ENCODE results near the gene TBKBP1.
"Not testable (repeated sequence)": the region's sequence is repeated elsewhere in the genome, so short reads cannot be mapped to it uniquely, and the experiment has no call there.

TBKBP1 gene

DNA sequence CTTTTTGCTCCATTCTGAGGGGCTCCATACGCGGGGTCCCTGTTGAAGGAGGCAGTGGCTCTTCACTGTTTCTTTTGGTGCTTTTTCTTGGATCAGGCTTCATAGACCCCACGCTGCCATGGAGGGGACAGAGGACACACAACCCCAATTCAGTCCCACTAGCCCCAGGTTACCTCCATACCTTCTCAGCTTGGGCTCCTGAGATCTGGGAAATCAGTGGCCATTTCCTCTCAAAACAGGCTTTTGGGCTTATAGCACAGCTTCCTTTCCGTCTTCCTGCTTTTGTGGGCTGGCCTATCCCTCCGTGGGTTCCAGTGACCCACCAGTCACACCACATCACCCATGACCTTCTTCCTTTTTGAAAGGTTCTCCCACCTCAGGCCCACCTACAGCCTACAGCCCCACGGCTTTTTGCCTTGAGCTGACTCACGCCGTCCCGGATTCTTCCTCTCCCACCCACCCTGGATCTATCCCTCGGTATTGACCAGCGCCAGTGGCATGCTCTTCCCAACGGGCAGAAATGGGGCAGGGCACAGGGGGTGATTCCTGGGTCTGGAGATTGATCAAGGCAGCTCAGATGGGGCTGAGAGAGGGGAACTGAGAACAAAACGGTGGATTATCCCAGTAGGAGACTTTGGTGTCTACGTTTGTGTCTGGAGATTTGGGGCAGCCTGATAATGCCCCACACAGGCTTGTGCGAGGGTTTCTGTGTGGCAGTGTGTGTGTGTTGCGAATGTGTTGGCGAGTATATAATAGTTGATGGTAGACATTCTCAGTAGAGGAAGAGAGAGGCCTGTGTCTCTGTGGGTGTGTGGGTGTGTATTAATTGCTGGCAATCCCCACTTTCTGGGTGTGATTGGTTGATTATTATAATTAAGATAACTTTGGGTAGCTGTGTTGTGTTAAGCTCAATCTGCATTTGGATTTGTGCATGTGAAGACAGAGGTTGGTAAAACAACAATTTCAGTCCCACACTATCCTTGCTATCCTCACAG, 42.8 kb downstream of the TBKBP1 start:
- peak overlapping the region; percentile 100 for H3K4me3 Mint-ChIP-seq
- peaks cover 54% of the 10 kb centered on the region for H3K4me1 Mint-ChIP-seq (ENCODE audit: low read depth)
- H3K27ac Mint-ChIP-seq = peak overlapping the region; percentile 30
- H3K9me3 Mint-ChIP-seq (ENCODE audit: low read depth) = no peaks in the 10 kb centered on the region
- H3K27me3 Mint-ChIP-seq = no peaks in the 10 kb centered on the region
- H3K36me3 Mint-ChIP-seq = peaks cover 5% of the 10 kb centered on the region

DNA sequence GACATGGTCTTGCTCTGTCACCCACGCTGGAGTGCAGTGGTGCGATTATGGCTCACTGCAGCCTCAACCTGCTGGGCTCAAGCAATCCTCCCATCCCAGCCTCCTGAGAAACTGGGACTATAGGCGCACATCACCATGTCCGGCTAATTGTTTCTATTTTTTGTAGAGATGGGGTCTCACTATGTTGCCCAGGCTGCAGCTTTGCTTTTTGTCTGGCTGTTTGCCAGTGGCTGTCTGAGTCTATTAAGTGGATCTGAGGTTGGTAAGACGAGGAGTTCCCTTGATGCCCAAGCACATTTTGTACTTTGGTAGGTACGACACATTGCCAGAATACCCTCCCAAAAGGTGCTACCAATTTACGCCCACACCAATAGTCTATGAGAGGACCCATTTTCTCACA, 44.2 kb downstream of the TBKBP1 start:
- H3K27me3 Mint-ChIP-seq = no peaks in the 10 kb centered on the region
- peaks cover 5% of the 10 kb centered on the region for H3K36me3 Mint-ChIP-seq
- no peaks in the 10 kb centered on the region for H3K9me3 Mint-ChIP-seq (ENCODE audit: low read depth)
- peak overlapping the region; percentile 32 for H3K4me3 Mint-ChIP-seq
- H3K27ac Mint-ChIP-seq = no peak overlapping the region
- H3K4me1 Mint-ChIP-seq (ENCODE audit: low read depth) = peaks cover 46% of the 10 kb centered on the region

DNA sequence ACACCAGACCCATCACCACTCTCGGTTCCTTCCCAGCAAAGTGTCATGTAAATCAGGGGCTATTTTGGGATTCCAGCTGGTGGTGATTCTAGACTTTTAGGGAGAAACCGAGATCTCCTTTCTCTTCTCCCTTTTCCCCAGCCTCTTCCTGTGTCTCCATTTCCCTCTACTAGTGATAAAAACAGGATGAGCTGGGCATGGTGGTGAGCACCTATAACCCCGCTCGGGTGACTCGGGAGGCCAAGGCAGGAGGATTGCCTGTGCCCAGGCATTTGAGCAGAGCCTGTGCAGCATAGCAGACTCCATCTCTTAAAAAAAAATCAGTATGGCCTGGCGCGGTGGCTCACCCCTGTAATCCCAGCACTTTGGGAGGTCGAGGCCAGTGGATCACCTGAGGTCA, 45.2 kb downstream of the TBKBP1 start:
- H3K36me3 Mint-ChIP-seq = peaks cover 5% of the 10 kb centered on the region

DNA sequence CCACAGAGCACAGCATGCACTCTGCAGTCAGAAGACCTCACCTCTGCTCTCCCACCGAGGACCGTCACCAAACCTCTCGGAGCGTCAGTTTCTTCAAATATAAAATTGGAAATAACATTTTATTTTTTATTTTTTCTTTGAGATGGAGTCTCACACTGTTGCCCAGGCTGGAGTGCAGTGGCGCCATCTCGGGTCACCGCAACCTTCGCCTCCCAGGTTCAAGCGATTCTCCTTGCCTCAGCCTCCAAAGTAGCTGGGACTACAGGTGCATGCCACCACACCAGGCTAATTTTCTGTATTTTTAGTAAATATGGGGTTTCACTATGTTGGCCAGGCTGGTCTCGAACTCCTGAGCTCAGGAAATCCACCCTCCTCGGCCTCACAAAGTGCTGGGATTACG, 46.0 kb downstream of the TBKBP1 start:
- not testable (repeated sequence) for H3K27ac Mint-ChIP-seq; H3K4me3 Mint-ChIP-seq; H3K36me3 Mint-ChIP-seq; H3K9me3 Mint-ChIP-seq (ENCODE audit: low read depth); H3K27me3 Mint-ChIP-seq
- H3K4me1 Mint-ChIP-seq (ENCODE audit: low read depth) = peaks cover 44% of the 10 kb centered on the region

More for the DNA sequence above, 45.2 kb downstream of the TBKBP1 start:
- Mint-ChIP-seq H3K27ac (no peak overlapping the region), H3K4me3 (peak overlapping the region; percentile 32), H3K9me3 (ENCODE audit: low read depth) (no peaks in the 10 kb centered on the region), H3K4me1 (ENCODE audit: low read depth) (peaks cover 44% of the 10 kb centered on the region), H3K27me3 (no peaks in the 10 kb centered on the region)

DNA sequence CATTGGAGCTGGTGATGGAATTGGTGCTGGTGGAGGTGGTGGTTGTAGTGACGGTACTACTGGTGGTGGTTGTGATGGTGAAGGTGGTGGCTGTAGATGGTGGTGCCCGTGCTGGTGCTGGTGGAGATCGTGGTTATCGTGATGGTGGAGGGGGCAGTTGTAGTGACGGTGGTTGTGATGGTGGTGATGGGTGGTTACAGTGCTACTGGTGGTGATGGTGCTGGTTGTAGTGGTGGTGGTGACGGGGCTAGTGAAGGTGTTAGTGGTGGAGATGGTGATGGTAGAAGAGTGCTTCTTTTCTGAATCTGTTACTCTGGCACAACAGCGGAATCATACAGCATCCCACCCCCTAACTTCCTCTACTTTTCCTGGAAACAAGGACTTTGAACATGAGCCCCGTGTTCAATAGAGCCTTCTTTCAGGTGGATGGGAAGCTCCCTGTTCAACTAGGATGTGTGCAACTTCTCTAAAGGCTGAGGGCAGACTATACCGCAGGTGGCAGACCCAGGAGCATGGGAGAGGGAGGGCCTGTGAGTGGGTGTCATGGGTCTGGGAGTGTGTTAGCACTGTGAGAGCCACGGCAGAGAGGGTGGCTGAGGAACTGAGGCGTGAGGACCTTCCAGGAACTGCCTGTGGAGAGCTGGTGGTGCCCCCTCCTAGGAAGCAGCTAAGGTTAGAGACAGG, 47.3 kb downstream of the TBKBP1 start:
- Mint-ChIP-seq H3K27me3 (no peaks in the 10 kb centered on the region), H3K4me3 (peak overlapping the region; percentile 64), H3K36me3 (peaks cover 9% of the 10 kb centered on the region), H3K4me1 (ENCODE audit: low read depth) (peaks cover 37% of the 10 kb centered on the region), H3K27ac (peak overlapping the region; percentile 64), H3K9me3 (ENCODE audit: low read depth) (no peaks in the 10 kb centered on the region)

DNA sequence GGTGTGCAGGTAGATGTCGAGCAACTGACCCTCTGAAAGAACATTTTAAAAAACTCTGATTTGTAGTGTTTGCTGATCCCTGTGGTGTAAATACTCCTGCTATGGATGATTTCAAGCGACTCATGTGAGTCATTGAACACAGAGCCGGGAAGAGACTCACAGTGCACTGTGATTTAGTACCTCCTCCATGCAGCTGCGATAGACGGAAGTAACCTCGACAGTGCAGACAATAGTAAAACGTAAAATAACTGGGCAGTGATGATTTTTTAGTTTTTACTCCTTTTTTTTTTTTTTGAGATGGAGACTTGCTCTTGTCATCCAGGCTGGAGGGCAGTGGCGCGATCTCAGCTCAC, 47.8 kb downstream of the TBKBP1 start:
- no peaks in the 10 kb centered on the region for H3K27me3 Mint-ChIP-seq
- H3K27ac Mint-ChIP-seq = no peak overlapping the region
- H3K4me3 Mint-ChIP-seq = peak overlapping the region; percentile 64
- H3K36me3 Mint-ChIP-seq = peaks cover 9% of the 10 kb centered on the region
- no peaks in the 10 kb centered on the region for H3K9me3 Mint-ChIP-seq (ENCODE audit: low read depth)
- H3K4me1 Mint-ChIP-seq (ENCODE audit: low read depth) = peaks cover 31% of the 10 kb centered on the region

DNA sequence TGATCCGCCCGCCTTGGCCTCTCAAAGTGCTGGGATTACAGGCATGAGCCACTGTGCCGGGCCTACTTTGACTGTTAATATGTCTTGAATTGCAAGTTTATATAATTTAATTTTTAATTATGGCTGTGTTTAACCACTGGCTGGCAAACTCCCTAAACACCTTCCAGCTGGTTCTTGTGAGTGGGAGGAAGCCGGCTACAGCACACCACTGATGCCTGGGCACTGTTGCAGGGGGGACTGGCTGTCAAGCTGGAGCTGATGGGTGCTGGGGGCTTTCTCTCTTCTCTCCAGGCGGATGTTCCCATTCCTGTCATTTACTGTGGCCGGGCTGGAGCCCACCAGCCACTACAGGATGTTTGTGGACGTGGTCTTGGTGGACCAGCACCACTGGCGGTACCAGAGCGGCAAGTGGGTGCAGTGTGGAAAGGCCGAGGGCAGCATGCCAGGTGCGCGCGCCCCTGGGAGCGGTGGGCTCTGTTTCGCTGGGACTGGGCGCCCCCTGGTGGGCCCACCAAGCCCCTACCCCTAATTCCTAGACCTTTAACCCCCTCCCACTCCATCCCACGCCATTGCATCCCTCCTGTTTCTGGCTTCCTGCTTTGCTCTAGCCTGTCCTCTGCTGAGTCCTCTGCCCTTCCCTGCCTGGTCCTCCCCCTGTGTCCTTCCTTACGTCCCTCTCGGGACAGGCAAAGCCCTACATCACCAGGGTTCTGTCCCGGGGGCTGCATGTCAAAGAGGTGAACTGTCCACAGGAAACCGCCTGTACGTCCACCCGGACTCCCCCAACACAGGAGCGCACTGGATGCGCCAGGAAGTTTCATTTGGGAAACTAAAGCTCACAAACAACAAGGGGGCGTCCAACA, 48.6 kb downstream of the TBKBP1 start:
- H3K4me1 Mint-ChIP-seq (ENCODE audit: low read depth) = peaks cover 24% of the 10 kb centered on the region
- H3K9me3 Mint-ChIP-seq (ENCODE audit: low read depth) = no peaks in the 10 kb centered on the region
- H3K27me3 Mint-ChIP-seq = no peaks in the 10 kb centered on the region
- no peak overlapping the region for H3K27ac Mint-ChIP-seq
- H3K36me3 Mint-ChIP-seq = peaks cover 9% of the 10 kb centered on the region
- H3K4me3 Mint-ChIP-seq = peak overlapping the region; percentile 49

DNA sequence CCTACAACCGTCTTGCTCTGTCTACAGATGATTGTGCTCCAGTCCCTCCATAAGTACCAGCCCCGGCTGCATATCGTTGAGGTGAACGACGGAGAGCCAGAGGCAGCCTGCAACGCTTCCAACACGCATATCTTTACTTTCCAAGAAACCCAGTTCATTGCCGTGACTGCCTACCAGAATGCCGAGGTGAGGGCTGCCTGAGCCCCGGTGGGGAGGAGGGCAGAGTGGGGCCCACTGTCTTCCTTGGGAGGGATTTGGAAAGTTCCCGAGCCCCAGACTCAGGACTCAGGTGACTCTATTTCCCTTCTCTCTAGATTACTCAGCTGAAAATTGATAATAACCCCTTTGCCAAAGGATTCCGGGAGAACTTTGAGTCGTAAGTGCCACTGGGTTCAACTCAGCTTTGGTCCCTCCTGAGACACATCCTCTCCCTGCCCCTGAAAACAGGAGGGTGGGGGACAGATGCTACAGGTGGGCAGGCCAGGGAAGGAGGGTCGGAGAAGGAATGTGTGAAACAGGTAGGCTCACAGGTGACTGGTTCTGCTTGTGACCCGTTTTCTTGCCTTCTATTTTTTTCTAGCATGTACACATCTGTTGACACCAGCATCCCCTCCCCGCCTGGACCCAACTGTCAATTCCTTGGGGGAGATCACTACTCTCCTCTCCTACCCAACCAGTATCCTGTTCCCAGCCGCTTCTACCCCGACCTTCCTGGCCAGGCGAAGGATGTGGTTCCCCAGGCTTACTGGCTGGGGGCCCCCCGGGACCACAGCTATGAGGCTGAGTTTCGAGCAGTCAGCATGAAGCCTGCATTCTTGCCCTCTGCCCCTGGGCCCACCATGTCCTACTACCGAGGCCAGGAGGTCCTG, 50.4 kb downstream of the TBKBP1 start:
- Mint-ChIP-seq H3K27me3 (no peaks in the 10 kb centered on the region), H3K9me3 (ENCODE audit: low read depth) (no peaks in the 10 kb centered on the region), H3K36me3 (peaks cover 12% of the 10 kb centered on the region), H3K4me3 (no peak overlapping the region), H3K4me1 (ENCODE audit: low read depth) (peaks cover 18% of the 10 kb centered on the region), H3K27ac (no peak overlapping the region)

DNA sequence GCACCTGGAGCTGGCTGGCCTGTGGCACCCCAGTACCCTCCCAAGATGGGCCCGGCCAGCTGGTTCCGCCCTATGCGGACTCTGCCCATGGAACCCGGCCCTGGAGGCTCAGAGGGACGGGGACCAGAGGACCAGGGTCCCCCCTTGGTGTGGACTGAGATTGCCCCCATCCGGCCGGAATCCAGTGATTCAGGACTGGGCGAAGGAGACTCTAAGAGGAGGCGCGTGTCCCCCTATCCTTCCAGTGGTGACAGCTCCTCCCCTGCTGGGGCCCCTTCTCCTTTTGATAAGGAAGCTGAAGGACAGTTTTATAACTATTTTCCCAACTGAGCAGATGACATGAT, 51.0 kb downstream of the TBKBP1 start:
- Mint-ChIP-seq H3K36me3 (peaks cover 12% of the 10 kb centered on the region), H3K27ac (no peak overlapping the region), H3K4me1 (ENCODE audit: low read depth) (peaks cover 18% of the 10 kb centered on the region), H3K9me3 (ENCODE audit: low read depth) (no peaks in the 10 kb centered on the region), H3K27me3 (no peaks in the 10 kb centered on the region), H3K4me3 (no peak overlapping the region)

DNA sequence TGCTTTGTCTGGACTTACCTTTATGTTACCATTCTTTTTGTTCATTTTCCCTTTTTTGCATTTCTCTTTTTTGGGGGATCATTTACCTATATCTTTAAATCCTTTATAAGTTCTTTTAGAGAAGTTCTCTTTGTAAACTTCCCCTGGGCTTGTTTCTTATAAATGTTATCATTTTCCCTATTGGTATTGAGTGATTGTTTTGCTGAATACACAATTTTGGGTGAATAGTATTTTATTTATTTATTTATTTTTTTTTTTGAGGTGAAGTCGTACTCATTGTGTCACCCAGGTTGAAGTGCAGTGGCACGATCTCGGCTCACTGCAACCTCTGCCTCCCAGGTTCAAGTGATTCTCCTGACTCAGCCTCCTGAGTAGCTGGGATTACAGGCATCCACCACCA, 57.5 kb downstream of the TBKBP1 start:
- H3K9me3 Mint-ChIP-seq (ENCODE audit: low read depth) = no peaks in the 10 kb centered on the region
- peaks cover 6% of the 10 kb centered on the region for H3K36me3 Mint-ChIP-seq
- H3K27ac Mint-ChIP-seq = no peak overlapping the region
- H3K27me3 Mint-ChIP-seq = peaks cover 2% of the 10 kb centered on the region
- H3K4me3 Mint-ChIP-seq = no peak overlapping the region
- H3K4me1 Mint-ChIP-seq (ENCODE audit: low read depth) = no peaks in the 10 kb centered on the region

DNA sequence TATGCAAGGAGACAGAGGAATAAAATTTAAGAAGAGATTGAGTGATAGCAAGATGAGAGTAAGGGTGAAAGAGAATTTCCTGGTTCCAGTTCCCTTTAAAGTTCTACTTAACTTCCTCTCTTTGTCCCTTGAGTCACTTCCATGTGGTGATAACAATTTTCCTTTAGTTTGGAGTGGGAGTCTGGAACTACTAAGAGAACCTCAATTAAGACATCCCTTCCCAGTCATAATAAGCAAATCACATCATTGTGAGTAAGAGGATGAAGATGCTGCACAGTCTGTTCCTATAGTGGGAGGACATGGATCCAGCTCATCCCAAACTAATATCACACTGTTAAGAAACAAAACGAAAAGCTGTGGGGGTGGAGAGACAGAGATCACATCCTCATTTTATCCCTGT, 63.4 kb downstream of the TBKBP1 start:
- peaks cover 6% of the 10 kb centered on the region for H3K27me3 Mint-ChIP-seq
- peaks cover 5% of the 10 kb centered on the region for H3K36me3 Mint-ChIP-seq
- H3K4me3 Mint-ChIP-seq = no peak overlapping the region
- H3K9me3 Mint-ChIP-seq (ENCODE audit: low read depth) = peaks cover 12% of the 10 kb centered on the region
- H3K4me1 Mint-ChIP-seq (ENCODE audit: low read depth) = no peaks in the 10 kb centered on the region
- no peak overlapping the region for H3K27ac Mint-ChIP-seq

DNA sequence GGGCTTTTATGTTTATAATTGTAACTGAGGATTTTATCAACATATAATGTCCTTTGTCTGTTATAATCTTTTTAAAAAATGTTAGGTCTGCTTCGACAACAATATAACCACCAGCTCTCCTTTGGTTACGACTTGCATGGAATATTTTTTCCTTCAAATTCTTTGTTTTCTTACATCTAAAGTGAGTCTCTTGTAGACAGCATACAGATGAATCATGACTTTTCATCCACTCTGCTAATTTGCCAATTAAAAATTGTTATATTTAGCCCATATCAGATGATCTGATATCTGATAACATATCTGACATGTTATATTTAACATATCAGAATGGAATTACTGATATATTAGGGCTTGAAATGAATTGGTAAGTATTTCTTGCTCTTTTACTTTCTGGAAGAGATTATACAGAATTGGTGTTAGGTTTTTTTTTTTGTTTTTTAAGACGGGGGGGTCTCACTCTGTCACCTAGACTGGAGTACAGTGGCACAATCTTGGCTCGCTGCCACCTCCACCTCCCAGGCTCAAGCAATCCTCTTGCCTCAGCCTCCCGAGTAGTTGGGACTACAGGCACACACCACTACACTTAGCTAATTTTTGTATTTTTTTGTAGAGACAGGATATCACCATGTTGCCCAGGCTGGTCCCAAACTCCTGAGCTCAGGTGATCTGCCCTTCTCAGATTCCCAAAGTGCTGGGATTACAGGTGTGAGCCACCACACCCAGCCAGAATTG, 66.6 kb downstream of the TBKBP1 start:
- peaks cover 12% of the 10 kb centered on the region for H3K9me3 Mint-ChIP-seq (ENCODE audit: low read depth)
- H3K27ac Mint-ChIP-seq = no peak overlapping the region
- H3K36me3 Mint-ChIP-seq = peaks cover 5% of the 10 kb centered on the region
- H3K4me1 Mint-ChIP-seq (ENCODE audit: low read depth) = peaks cover 14% of the 10 kb centered on the region
- H3K27me3 Mint-ChIP-seq = peaks cover 7% of the 10 kb centered on the region
- H3K4me3 Mint-ChIP-seq = no peak overlapping the region

All from activated naive CD8-positive, alpha-beta T cell (primary cell).